Astrocyte (in vitro differentiated cells and primary cell): ENCODE results near the gene ZNF81. TPM values are rescaled to one million over a fixed set of nuclear protein-coding genes. Genes with fewer than 3 reads are reported as not detected.
"Not testable (repeated sequence)": the region's sequence is repeated elsewhere in the genome, so short reads cannot be mapped to it uniquely, and the experiment has no call there.

Experiments used
- DNase-seq: peaks from one replicate; pipeline ENCODE4 v3.0.0-alpha.2; 2010; ENCODE audit warnings: low read depth
- FAIRE-seq: peaks from 2 replicates; lab custom pipeline; 2011; peaks lifted over from hg19 to GRCh38; lab: Jason Lieb, UNC
- H2AFZ ChIP-seq: 2 replicates; pipeline ENCODE4 v1.6.0; 2012; ENCODE audit warnings: low read depth, low read length, inconsistent platforms
- H3K27ac ChIP-seq: 2 replicates; pipeline ENCODE4 v1.5.1; 2011; ENCODE audit warnings: low read depth, low read length, inconsistent platforms
- H3K27me3 ChIP-seq: 2 replicates; pipeline ENCODE4 v1.6.0; 2011; ENCODE audit warnings: low read length, inconsistent platforms; ENCODE audit not compliant: insufficient read depth
- H3K36me3 ChIP-seq: 2 replicates; pipeline ENCODE4 v1.5.1; 2011; ENCODE audit warnings: low read length, inconsistent platforms; ENCODE audit not compliant: insufficient read depth
- H3K4me1 ChIP-seq: 2 replicates; pipeline ENCODE4 v1.5.1; 2011; ENCODE audit warnings: low read length, inconsistent platforms; ENCODE audit not compliant: insufficient read depth
- H3K4me2 ChIP-seq: 2 replicates; pipeline ENCODE4 v1.6.0; 2012; ENCODE audit warnings: low read length, inconsistent platforms
- H3K4me3 ChIP-seq: 2 replicates; pipeline ENCODE4 v1.5.1; 2011; ENCODE audit warnings: low read depth, mild to moderate bottlenecking, low read length, inconsistent platforms; ENCODE audit not compliant: insufficient read depth
- H3K79me2 ChIP-seq: 2 replicates; pipeline ENCODE4 v1.6.0; 2012; ENCODE audit warnings: mild to moderate bottlenecking, low read length, inconsistent platforms; ENCODE audit not compliant: insufficient read depth
- H3K9ac ChIP-seq: 2 replicates; pipeline ENCODE4 v1.6.0; 2012; ENCODE audit warnings: mild to moderate bottlenecking, low read length, inconsistent platforms
- H3K9me3 ChIP-seq: 2 replicates; pipeline ENCODE4 v1.5.1; 2012; ENCODE audit warnings: low read depth, mild to moderate bottlenecking, low read length, inconsistent platforms; ENCODE audit not compliant: insufficient read depth
- H4K20me1 ChIP-seq: 2 replicates; pipeline ENCODE4 v1.6.0; 2012; ENCODE audit warnings: low read length, inconsistent platforms; ENCODE audit not compliant: insufficient read depth
- H3K27ac Mint-ChIP-seq: one replicate; pipeline ENCODE4 v1.8.0; 2021; ENCODE audit warnings: mild to moderate bottlenecking, mixed read lengths; ENCODE audit not compliant: unreplicated experiment
- H3K27me3 Mint-ChIP-seq: one replicate; pipeline ENCODE4 v1.8.0; 2021; ENCODE audit warnings: low read depth, mixed read lengths; ENCODE audit not compliant: unreplicated experiment
- H3K36me3 Mint-ChIP-seq: one replicate; pipeline ENCODE4 v1.8.0; 2021; ENCODE audit warnings: low read depth, mixed read lengths; ENCODE audit not compliant: unreplicated experiment
- H3K4me1 Mint-ChIP-seq: one replicate; pipeline ENCODE4 v1.8.0; 2021; ENCODE audit warnings: low read depth, mixed read lengths; ENCODE audit not compliant: unreplicated experiment
- H3K4me3 Mint-ChIP-seq: one replicate; pipeline ENCODE4 v1.8.0; 2021; ENCODE audit warnings: mild to moderate bottlenecking, moderate library complexity, mixed read lengths; ENCODE audit not compliant: unreplicated experiment
- H3K9me3 Mint-ChIP-seq: one replicate; pipeline ENCODE4 v1.8.0; 2021; ENCODE audit warnings: mild to moderate bottlenecking, mixed read lengths; ENCODE audit not compliant: unreplicated experiment
- CTCF ChIP-seq: IDR thresholded peaks from 2 replicates; pipeline ENCODE4 v1.5.1; 2011; ENCODE audit warnings: low read depth, mild to moderate bottlenecking, inconsistent platforms, low read length, moderate library complexity; ENCODE audit not compliant: insufficient read depth
- EZH2 ChIP-seq: IDR thresholded peaks from 2 replicates; pipeline ENCODE4 v1.6.1; 2012; ENCODE audit warnings: mild to moderate bottlenecking, low read length, inconsistent platforms; ENCODE audit not compliant: insufficient read depth
- total RNA-seq: library from RNA; stranded (reverse); gene quantifications from 2 replicates; pipeline ENCODE4 v1.2.1, GENCODE V29; 2021

ZNF81 gene
- total RNA-seq, 1 donor from 2014 or later: 8.6 TPM

GRCh38 chrX:47797084-47797483 lies 39.6 kb upstream of the ZNF81 start:
- H3K9me3 Mint-ChIP-seq: no peaks in the 10 kb centered on the region
- TF ChIP-seq CTCF: no peak
- no peak for TF ChIP-seq EZH2
- H3K36me3 Mint-ChIP-seq: no peaks in the 10 kb centered on the region
- Histone ChIP-seq H3K36me3 (no peaks in the 10 kb centered on the region), H3K4me3 (no peak overlapping the region), H4K20me1 (no peaks in the 10 kb centered on the region), H2AFZ (no peak overlapping the region), H3K27me3 (no peaks in the 10 kb centered on the region), H3K9ac (no peak overlapping the region), H3K4me2 (peak overlapping the region; percentile 19), H3K4me1 (no peaks in the 10 kb centered on the region), H3K27ac (no peak overlapping the region), H3K79me2 (no peaks in the 10 kb centered on the region), H3K9me3 (no peaks in the 10 kb centered on the region)
- H3K4me1 Mint-ChIP-seq: peaks cover 4% of the 10 kb centered on the region
- no peak overlapping the region for H3K4me3 Mint-ChIP-seq
- H3K27ac Mint-ChIP-seq: no peak overlapping the region
- FAIRE-seq: no peak
- DNase-seq: no peak
- H3K27me3 Mint-ChIP-seq: no peaks in the 10 kb centered on the region

- Histone ChIP-seq H3K4me2 (no peak overlapping the region), H3K9ac (no peak overlapping the region), H2AFZ (no peak overlapping the region), H3K27ac (no peak overlapping the region), H3K27me3 (no peaks in the 10 kb centered on the region), H3K79me2 (no peaks in the 10 kb centered on the region), H4K20me1 (no peaks in the 10 kb centered on the region), H3K4me3 (no peak overlapping the region), H3K9me3 (no peaks in the 10 kb centered on the region), H3K36me3 (no peaks in the 10 kb centered on the region), H3K4me1 (no peaks in the 10 kb centered on the region)
- Mint-ChIP-seq H3K27me3 (no peaks in the 10 kb centered on the region), H3K36me3 (no peaks in the 10 kb centered on the region), H3K4me3 (no peak overlapping the region), H3K9me3 (no peaks in the 10 kb centered on the region), H3K27ac (no peak overlapping the region), H3K4me1 (peaks cover 4% of the 10 kb centered on the region)
- FAIRE-seq (no peak), DNase-seq (no peak)
- TF ChIP-seq CTCF: no peak
- no peak for TF ChIP-seq EZH2
Observed at GRCh38 chrX:47798861-47799260, 37.8 kb upstream of the ZNF81 start.

- Histone ChIP-seq H4K20me1 (no peaks in the 10 kb centered on the region), H3K27me3 (no peaks in the 10 kb centered on the region), H3K79me2 (no peaks in the 10 kb centered on the region), H3K27ac (no peak overlapping the region), H3K9ac (no peak overlapping the region), H3K4me1 (no peaks in the 10 kb centered on the region), H3K36me3 (no peaks in the 10 kb centered on the region), H2AFZ (no peak overlapping the region), H3K4me3 (no peak overlapping the region), H3K9me3 (no peaks in the 10 kb centered on the region), H3K4me2 (no peak overlapping the region)
- Mint-ChIP-seq H3K27me3 (no peaks in the 10 kb centered on the region), H3K36me3 (no peaks in the 10 kb centered on the region), H3K4me3 (no peak overlapping the region), H3K4me1 (no peaks in the 10 kb centered on the region), H3K9me3 (no peaks in the 10 kb centered on the region), H3K27ac (no peak overlapping the region)
- FAIRE-seq (no peak), DNase-seq (no peak)
- TF ChIP-seq CTCF (no peak), EZH2 (no peak)
Observed at GRCh38 chrX:47802589-47802988, 34.1 kb upstream of the ZNF81 start.

GRCh38 chrX:47803103-47803502 lies 33.6 kb upstream of the ZNF81 start:
- H3K9me3 ChIP-seq, H3K4me2 ChIP-seq, H3K36me3 ChIP-seq, H3K4me3 ChIP-seq, H3K27ac Mint-ChIP-seq, H3K9me3 Mint-ChIP-seq, H3K4me1 ChIP-seq, H3K4me3 Mint-ChIP-seq, H3K27me3 ChIP-seq, H3K27me3 Mint-ChIP-seq, H4K20me1 ChIP-seq, H2AFZ ChIP-seq, H3K4me1 Mint-ChIP-seq, DNase-seq, FAIRE-seq, H3K79me2 ChIP-seq, H3K36me3 Mint-ChIP-seq, H3K27ac ChIP-seq, H3K9ac ChIP-seq: not testable (repeated sequence)
